Large intestine (tissue), 3 donors: ENCODE data around the gene L3MBTL3. TPM values are rescaled to one million over a fixed set of nuclear protein-coding genes. Genes with fewer than 3 reads are reported as not detected.

ENCODE experiments used
- DNase-seq, 2 donors: peaks; one replicate each; pipeline versions ENCODE4 v3.0.0 to v3.0.0-alpha.2; 2013
- H3K27ac ChIP-seq: one replicate; pipeline ENCODE4 v1.5.1; 2013; ENCODE audit warnings: low read length
- H3K27me3 ChIP-seq: 2 replicates; pipeline ENCODE4 v1.6.1; 2013; ENCODE audit warnings: low read length; ENCODE audit not compliant: control insufficient read depth, insufficient read depth
- H3K36me3 ChIP-seq: 2 replicates; pipeline ENCODE4 v1.6.1; 2013; ENCODE audit warnings: low read length; ENCODE audit not compliant: control insufficient read depth, insufficient read depth
- H3K4me1 ChIP-seq: one replicate; pipeline ENCODE4 v1.6.1; 2013; ENCODE audit warnings: low read length; ENCODE audit not compliant: control insufficient read depth, insufficient read depth
- H3K4me3 ChIP-seq: one replicate; pipeline ENCODE4 v1.5.1; 2013; ENCODE audit warnings: low read length
- H3K9me3 ChIP-seq: one replicate; pipeline ENCODE4 v1.6.1; 2013; ENCODE audit warnings: mild to moderate bottlenecking, low read depth, low read length, moderate library complexity; ENCODE audit not compliant: control insufficient read depth
- WGBS: methylation state at CpG from one replicate; pipeline ENCODE4 v1.1.5; 2013; ENCODE audit warnings: low lambda C conversion rate; ENCODE audit not compliant: insufficient coverage; 5-methylcytosine and 5-hydroxymethylcytosine counted together
- polyA plus RNA-seq: library from polyadenylated mRNA; unstranded; fragments of 120-200 nt; gene quantifications from one replicate; pipeline ENCODE4 v1.2.1, GENCODE V29; 2013

L3MBTL3 gene
- polyA plus RNA-seq, 1 donor, result 9.1 TPM

GRCh38 chr6:130070326-130070725 lies 51.9 kb downstream of the L3MBTL3 start:
- H3K27me3 ChIP-seq, result no peaks in the 10 kb centered on the region
- H3K4me3 ChIP-seq, result no peak overlapping the region
- H3K9me3 ChIP-seq, result no peaks in the 10 kb centered on the region
- no peak overlapping the region for H3K27ac ChIP-seq
- WGBS, result 94% methylated on average over 2 of the region's 2 CpGs
- DNase-seq, result no peak
- no peaks in the 10 kb centered on the region for H3K4me1 ChIP-seq
- peaks cover 15% of the 10 kb centered on the region for H3K36me3 ChIP-seq

GRCh38 chr6:130070792-130071191 lies 52.4 kb downstream of the L3MBTL3 start:
- H3K27me3 ChIP-seq, result no peaks in the 10 kb centered on the region
- peaks cover 15% of the 10 kb centered on the region for H3K36me3 ChIP-seq
- no peak overlapping the region for H3K27ac ChIP-seq
- H3K9me3 ChIP-seq, result no peaks in the 10 kb centered on the region
- WGBS, result no CpG with 5 or more reads among the region's 6 CpGs
- no peak overlapping the region for H3K4me3 ChIP-seq
- DNase-seq, result no peak
- no peaks in the 10 kb centered on the region for H3K4me1 ChIP-seq

- WGBS, result 88% methylated on average over 1 of the region's 3 CpGs
- Histone ChIP-seq H3K4me3 (no peak overlapping the region), H3K9me3 (no peaks in the 10 kb centered on the region), H3K27ac (no peak overlapping the region), H3K4me1 (no peaks in the 10 kb centered on the region), H3K27me3 (no peaks in the 10 kb centered on the region), H3K36me3 (peaks cover 23% of the 10 kb centered on the region)
- no peak for DNase-seq
Measured at GRCh38 chr6:130075879-130076460, 57.6 kb downstream of the L3MBTL3 start.

- 100% methylated on average over 1 of the region's 2 CpGs for WGBS
- Histone ChIP-seq H3K27me3 (no peaks in the 10 kb centered on the region), H3K9me3 (no peaks in the 10 kb centered on the region), H3K27ac (no peak overlapping the region), H3K36me3 (peaks cover 21% of the 10 kb centered on the region), H3K4me1 (no peaks in the 10 kb centered on the region), H3K4me3 (no peak overlapping the region)
- DNase-seq, result no peak
Measured at GRCh38 chr6:130076512-130076911, 58.1 kb downstream of the L3MBTL3 start.

GRCh38 chr6:130090796-130091195 lies 72.4 kb downstream of the L3MBTL3 start:
- peaks cover 2% of the 10 kb centered on the region for H3K36me3 ChIP-seq
- H3K27ac ChIP-seq, result no peak overlapping the region
- H3K4me1 ChIP-seq, result no peaks in the 10 kb centered on the region

GRCh38 chr6:130093546-130093945 lies 75.2 kb downstream of the L3MBTL3 start:
- H3K27ac ChIP-seq, result no peak overlapping the region
- peaks cover 6% of the 10 kb centered on the region for H3K36me3 ChIP-seq
- no peaks in the 10 kb centered on the region for H3K4me1 ChIP-seq
- H3K27me3 ChIP-seq, result no peaks in the 10 kb centered on the region
- H3K9me3 ChIP-seq, result no peaks in the 10 kb centered on the region
- no peak for DNase-seq
- no peak overlapping the region for H3K4me3 ChIP-seq
- WGBS, result no CpG with 5 or more reads among the region's 1 CpG

More at GRCh38 chr6:130090796-130091195, 72.4 kb downstream of the L3MBTL3 start:
- DNase-seq, result no peak
- Histone ChIP-seq H3K4me3 (no peak overlapping the region), H3K27me3 (no peaks in the 10 kb centered on the region), H3K9me3 (no peaks in the 10 kb centered on the region)

- no peak for DNase-seq
- no peaks in the 10 kb centered on the region for H3K9me3 ChIP-seq
- H3K4me1 ChIP-seq, result no peaks in the 10 kb centered on the region
- no CpG with 5 or more reads among the region's 4 CpGs for WGBS
- H3K4me3 ChIP-seq, result no peak overlapping the region
- H3K27ac ChIP-seq, result no peak overlapping the region
- H3K36me3 ChIP-seq, result peaks cover 11% of the 10 kb centered on the region
- no peaks in the 10 kb centered on the region for H3K27me3 ChIP-seq
Measured at GRCh38 chr6:130098317-130098716, 79.9 kb downstream of the L3MBTL3 start.

GRCh38 chr6:130099119-130099518 lies 80.7 kb downstream of the L3MBTL3 start:
- Histone ChIP-seq H3K27me3 (no peaks in the 10 kb centered on the region), H3K4me1 (no peaks in the 10 kb centered on the region), H3K36me3 (peaks cover 9% of the 10 kb centered on the region), H3K27ac (no peak overlapping the region), H3K4me3 (no peak overlapping the region), H3K9me3 (no peaks in the 10 kb centered on the region)
- DNase-seq, result no peak
- no CpG with 5 or more reads among the region's 3 CpGs for WGBS

- no peak overlapping the region for H3K27ac ChIP-seq
- DNase-seq, result no peak
- H3K4me3 ChIP-seq, result no peak overlapping the region
- H3K36me3 ChIP-seq, result peaks cover 6% of the 10 kb centered on the region
- H3K4me1 ChIP-seq, result no peaks in the 10 kb centered on the region
- 90% methylated on average over 2 of the region's 4 CpGs for WGBS
- no peaks in the 10 kb centered on the region for H3K9me3 ChIP-seq
- no peaks in the 10 kb centered on the region for H3K27me3 ChIP-seq
Measured at GRCh38 chr6:130105996-130106704, 87.8 kb downstream of the L3MBTL3 start.

GRCh38 chr6:130107710-130108109 lies 89.3 kb downstream of the L3MBTL3 start:
- Histone ChIP-seq H3K36me3 (peaks cover 2% of the 10 kb centered on the region), H3K27ac (no peak overlapping the region), H3K4me3 (no peak overlapping the region), H3K9me3 (no peaks in the 10 kb centered on the region), H3K4me1 (no peaks in the 10 kb centered on the region), H3K27me3 (no peaks in the 10 kb centered on the region)
- no peak for DNase-seq
- WGBS, result no CpG with 5 or more reads among the region's 1 CpG

GRCh38 chr6:130111031-130111430 lies 92.7 kb downstream of the L3MBTL3 start:
- H3K9me3 ChIP-seq, result no peaks in the 10 kb centered on the region
- WGBS, result no CpG with 5 or more reads among the region's 1 CpG
- no peak for DNase-seq

More at GRCh38 chr6:130111031-130111430, 92.7 kb downstream of the L3MBTL3 start:
- no peaks in the 10 kb centered on the region for H3K27me3 ChIP-seq
- H3K4me1 ChIP-seq, result no peaks in the 10 kb centered on the region
- peaks cover 2% of the 10 kb centered on the region for H3K36me3 ChIP-seq
- no peak overlapping the region for H3K4me3 ChIP-seq
- no peak overlapping the region for H3K27ac ChIP-seq
